Neural progenitor cell (in vitro differentiated cells): ENCODE results near the gene S100A2. TPM values are rescaled to one million over a fixed set of nuclear protein-coding genes. Genes with fewer than 3 reads are reported as not detected.

Experiments used
- DNase-seq: peaks from one replicate; pipeline ENCODE4 v3.0.0-alpha.2; 2016; ENCODE audit warnings: low spot score
- H2AFZ ChIP-seq: fragments of 200-600 bp; sonication (generic); replicated peaks from 2 replicates; pipeline ENCODE4 v1.6.1; 2016; ENCODE audit warnings: antibody characterized with exemption
- H3F3A ChIP-seq: fragments of 200-600 bp; sonication (generic); 2 replicates; pipeline ENCODE4 v1.6.1; 2016; ENCODE audit warnings: antibody characterized with exemption, low read depth
- H3K27ac ChIP-seq: fragments of 200-600 bp; sonication (generic); 2 replicates; pipeline ENCODE4 v1.5.1; 2016; ENCODE audit warnings: mild to moderate bottlenecking
- H3K27me3 ChIP-seq: fragments of 200-600 bp; sonication (generic); 2 replicates; pipeline ENCODE4 v1.6.1; 2016; ENCODE audit warnings: mild to moderate bottlenecking, moderate library complexity
- H3K36me3 ChIP-seq: fragments of 200-600 bp; sonication (generic); 2 replicates; pipeline ENCODE4 v1.5.1; 2016
- H3K4me1 ChIP-seq: fragments of 200-600 bp; sonication (generic); 2 replicates; pipeline ENCODE4 v1.6.1; 2016; ENCODE audit warnings: mixed run types
- H3K4me2 ChIP-seq: fragments of 200-600 bp; sonication (generic); 2 replicates; pipeline ENCODE4 v1.6.1; 2016
- H3K4me3 ChIP-seq: fragments of 200-600 bp; sonication (generic); 2 replicates; pipeline ENCODE4 v1.5.1; 2016
- H3K79me2 ChIP-seq: fragments of 200-600 bp; sonication (generic); 2 replicates; pipeline ENCODE4 v1.6.1; 2016; ENCODE audit warnings: low read depth
- H3K9ac ChIP-seq: fragments of 200-600 bp; sonication (generic); 2 replicates; pipeline ENCODE4 v1.6.1; 2016
- H3K9me3 ChIP-seq: fragments of 200-600 bp; sonication (generic); 2 replicates; pipeline ENCODE4 v1.5.1; 2016; ENCODE audit warnings: low read depth
- H4K20me1 ChIP-seq: fragments of 200-600 bp; sonication (generic); 2 replicates; pipeline ENCODE4 v1.6.1; 2016; ENCODE audit warnings: low read depth
- H3K27ac Mint-ChIP-seq: 3 replicates; pipeline ENCODE4 v1.8.0; 2021; ENCODE audit warnings: mixed read lengths
- H3K27me3 Mint-ChIP-seq: 2 replicates; pipeline ENCODE4 v1.8.0; 2022; ENCODE audit warnings: low read depth, mild to moderate bottlenecking, inconsistent platforms, moderate library complexity, mixed read lengths; ENCODE audit not compliant: insufficient read depth
- H3K36me3 Mint-ChIP-seq: 3 replicates; pipeline ENCODE4 v1.8.0; 2021; ENCODE audit warnings: mixed read lengths
- H3K4me1 Mint-ChIP-seq: 3 replicates; pipeline ENCODE4 v1.8.0; 2021; ENCODE audit warnings: mixed read lengths
- H3K4me3 Mint-ChIP-seq: 3 replicates; pipeline ENCODE4 v1.8.0; 2021; ENCODE audit warnings: mild to moderate bottlenecking, moderate library complexity, mixed read lengths
- H3K9me3 Mint-ChIP-seq: 3 replicates; pipeline ENCODE4 v1.8.0; 2020; ENCODE audit warnings: mixed read lengths
- EZH2 ChIP-seq: fragments of 200-600 bp; sonication (generic); IDR thresholded peaks from 2 replicates; pipeline ENCODE4 v1.6.1; 2017; ENCODE audit warnings: antibody characterized with exemption, mild to moderate bottlenecking, moderate library complexity
- EZH2phosphoT487 ChIP-seq: fragments of 200-600 bp; sonication (generic); IDR thresholded peaks from 2 replicates; pipeline ENCODE4 v1.6.1; 2017; ENCODE audit warnings: antibody characterized with exemption
- total RNA-seq: library from RNA; depleted of rRNA; stranded (reverse); fragments of >200 nt; gene quantifications from 2 replicates; pipeline ENCODE4 v1.2.3, GENCODE V29; 2015; ENCODE audit warnings: low replicate concordance
- TF ChIP-seq, protein P1 (sequence below): fragments of 200-600 bp; sonication (generic); IDR thresholded peaks from 2 replicates; pipeline ENCODE4 v1.5.1; 2017; ENCODE audit warnings: antibody characterized with exemption, mild to moderate bottlenecking

S100A2 gene
- total RNA-seq, 1 donor from 2014 or later, result not detected

GRCh38 chr1:153602749-153603148 is 37.1 kb upstream of the S100A2 start:
- H3K36me3 ChIP-seq, result no peaks in the 10 kb centered on the region
- H3K4me1 Mint-ChIP-seq, result peaks cover 22% of the 10 kb centered on the region
- H3K36me3 Mint-ChIP-seq, result no peaks in the 10 kb centered on the region

DNA sequence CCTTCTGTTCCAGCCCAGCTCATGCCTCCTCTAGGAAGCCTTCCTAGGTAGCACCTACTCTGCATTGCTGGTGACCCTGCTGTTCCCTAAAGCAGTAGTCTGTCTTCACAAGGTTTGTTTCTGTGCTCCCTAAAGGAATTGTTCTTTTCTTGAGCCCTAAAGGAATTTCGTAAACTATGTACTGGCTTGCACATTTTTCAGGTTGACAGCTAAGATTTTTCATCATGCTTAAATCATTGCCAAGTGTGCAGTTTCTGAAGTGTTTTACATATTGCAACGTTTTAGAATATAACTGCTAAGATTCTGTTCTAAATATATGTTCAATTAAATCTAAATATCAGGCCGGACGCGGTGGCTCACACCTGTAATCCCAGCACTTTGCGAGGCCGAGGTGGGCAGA is 34.2 kb upstream of the S100A2 start:
- Mint-ChIP-seq H3K4me3 (no peak overlapping the region), H3K36me3 (no peaks in the 10 kb centered on the region), H3K27me3 (peaks cover 2% of the 10 kb centered on the region), H3K9me3 (no peaks in the 10 kb centered on the region), H3K27ac (no peak overlapping the region), H3K4me1 (peaks cover 15% of the 10 kb centered on the region)
- no peaks in the 10 kb centered on the region for H3K9me3 ChIP-seq
- H3K9ac ChIP-seq, result no peak overlapping the region
- H3F3A ChIP-seq, result no peaks in the 10 kb centered on the region
- H3K27ac ChIP-seq, result no peak overlapping the region
- H3K4me1 ChIP-seq, result peaks cover 8% of the 10 kb centered on the region
- H3K4me2 ChIP-seq, result no peak overlapping the region
- H3K4me3 ChIP-seq, result no peak overlapping the region
- no peaks in the 10 kb centered on the region for H3K36me3 ChIP-seq
- no peak for DNase-seq
- no peak overlapping the region for H2AFZ ChIP-seq
- H4K20me1 ChIP-seq, result no peaks in the 10 kb centered on the region
- no peak for TF ChIP-seq EZH2
- TF ChIP-seq, protein P1, sequence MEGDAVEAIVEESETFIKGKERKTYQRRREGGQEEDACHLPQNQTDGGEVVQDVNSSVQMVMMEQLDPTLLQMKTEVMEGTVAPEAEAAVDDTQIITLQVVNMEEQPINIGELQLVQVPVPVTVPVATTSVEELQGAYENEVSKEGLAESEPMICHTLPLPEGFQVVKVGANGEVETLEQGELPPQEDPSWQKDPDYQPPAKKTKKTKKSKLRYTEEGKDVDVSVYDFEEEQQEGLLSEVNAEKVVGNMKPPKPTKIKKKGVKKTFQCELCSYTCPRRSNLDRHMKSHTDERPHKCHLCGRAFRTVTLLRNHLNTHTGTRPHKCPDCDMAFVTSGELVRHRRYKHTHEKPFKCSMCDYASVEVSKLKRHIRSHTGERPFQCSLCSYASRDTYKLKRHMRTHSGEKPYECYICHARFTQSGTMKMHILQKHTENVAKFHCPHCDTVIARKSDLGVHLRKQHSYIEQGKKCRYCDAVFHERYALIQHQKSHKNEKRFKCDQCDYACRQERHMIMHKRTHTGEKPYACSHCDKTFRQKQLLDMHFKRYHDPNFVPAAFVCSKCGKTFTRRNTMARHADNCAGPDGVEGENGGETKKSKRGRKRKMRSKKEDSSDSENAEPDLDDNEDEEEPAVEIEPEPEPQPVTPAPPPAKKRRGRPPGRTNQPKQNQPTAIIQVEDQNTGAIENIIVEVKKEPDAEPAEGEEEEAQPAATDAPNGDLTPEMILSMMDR, result no peak
- TF ChIP-seq EZH2phosphoT487, result no peak
- no peaks in the 10 kb centered on the region for H3K79me2 ChIP-seq
- H3K27me3 ChIP-seq, result no peaks in the 10 kb centered on the region

More at GRCh38 chr1:153602749-153603148, 37.1 kb upstream of the S100A2 start:
- Histone ChIP-seq H3K79me2 (no peaks in the 10 kb centered on the region), H2AFZ (no peak overlapping the region), H3K4me3 (no peak overlapping the region), H3K4me1 (peaks cover 8% of the 10 kb centered on the region), H4K20me1 (no peaks in the 10 kb centered on the region), H3K4me2 (no peak overlapping the region), H3K9me3 (no peaks in the 10 kb centered on the region), H3K27me3 (no peaks in the 10 kb centered on the region), H3F3A (no peaks in the 10 kb centered on the region), H3K27ac (no peak overlapping the region), H3K9ac (no peak overlapping the region)
- Mint-ChIP-seq H3K9me3 (no peaks in the 10 kb centered on the region), H3K27ac (no peak overlapping the region), H3K27me3 (peaks cover 6% of the 10 kb centered on the region), H3K4me3 (no peak overlapping the region)
- TF ChIP-seq, protein P1, result no peak
- no peak for DNase-seq

GRCh38 chr1:153598309-153599172 is 32.9 kb upstream of the S100A2 start:
- no peaks in the 10 kb centered on the region for H3K27me3 ChIP-seq
- peak overlapping the region; percentile 82 for H2AFZ ChIP-seq
- Mint-ChIP-seq H3K36me3 (no peaks in the 10 kb centered on the region), H3K9me3 (no peaks in the 10 kb centered on the region), H3K27ac (peak overlapping the region; percentile 84), H3K27me3 (peaks cover 2% of the 10 kb centered on the region), H3K4me1 (peaks cover 21% of the 10 kb centered on the region), H3K4me3 (no peak overlapping the region)
- no peaks in the 10 kb centered on the region for H3K9me3 ChIP-seq
- no peaks in the 10 kb centered on the region for H4K20me1 ChIP-seq
- no peaks in the 10 kb centered on the region for H3K79me2 ChIP-seq
- no peaks in the 10 kb centered on the region for H3F3A ChIP-seq
- peak overlapping the region; percentile 65 for H3K27ac ChIP-seq
- no peak overlapping the region for H3K4me3 ChIP-seq
- no peak overlapping the region for H3K9ac ChIP-seq
- DNase-seq, result no peak
- no peaks in the 10 kb centered on the region for H3K36me3 ChIP-seq
- no peak overlapping the region for H3K4me2 ChIP-seq
- TF ChIP-seq, protein P1, result no peak
- TF ChIP-seq EZH2phosphoT487, result no peak
- no peak for TF ChIP-seq EZH2
- peaks cover 8% of the 10 kb centered on the region for H3K4me1 ChIP-seq
